Epithelial cell of proximal tubule (primary cell): ENCODE data around the gene RGPD4. TPM values are rescaled to one million over a fixed set of nuclear protein-coding genes. Genes with fewer than 3 reads are reported as not detected.

Source experiments
- DNase-seq: peaks from one replicate; pipeline ENCODE4 v3.0.0-alpha.2; 2011; ENCODE audit warnings: low read depth
- H3K4me3 ChIP-seq: 2 replicates; pipeline ENCODE4 v1.5.1; 2011; ENCODE audit warnings: low read depth, mild to moderate bottlenecking, low read length
- total RNA-seq: library from RNA; depleted of rRNA; stranded (reverse); fragments of >200 nt; gene quantifications from 2 replicates; pipeline ENCODE4 v1.2.3, GENCODE V29; 2015
- TF ChIP-seq, protein P1 (sequence below): conservative IDR thresholded peaks from 2 replicates; pipeline ENCODE4 v1.5.1; 2012; ENCODE audit warnings: low read depth, mild to moderate bottlenecking, low read length

Gene RGPD4
- total RNA-seq, 1 donor from 2014 or later: not detected

DNA sequence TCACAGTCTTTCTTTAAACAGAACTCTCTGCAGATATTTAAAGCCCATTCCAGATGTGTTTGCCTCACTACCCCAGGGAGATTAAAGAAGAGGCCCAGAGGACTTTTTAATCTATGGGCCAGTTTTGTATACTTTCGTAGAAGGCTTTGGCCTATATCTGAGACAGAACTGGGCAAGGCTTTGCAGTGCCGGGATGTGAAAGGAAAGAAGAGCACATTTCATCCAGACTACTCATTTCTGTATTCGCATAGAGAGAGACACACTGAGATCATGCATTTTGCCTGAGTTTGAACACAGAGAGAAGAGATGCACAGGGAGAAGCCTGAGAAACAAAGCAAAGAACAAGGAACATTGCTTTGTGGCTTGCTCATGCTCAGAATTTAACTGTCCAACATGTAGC lies 104.7 kb downstream of the RGPD4 start:
- TF ChIP-seq, protein P1, sequence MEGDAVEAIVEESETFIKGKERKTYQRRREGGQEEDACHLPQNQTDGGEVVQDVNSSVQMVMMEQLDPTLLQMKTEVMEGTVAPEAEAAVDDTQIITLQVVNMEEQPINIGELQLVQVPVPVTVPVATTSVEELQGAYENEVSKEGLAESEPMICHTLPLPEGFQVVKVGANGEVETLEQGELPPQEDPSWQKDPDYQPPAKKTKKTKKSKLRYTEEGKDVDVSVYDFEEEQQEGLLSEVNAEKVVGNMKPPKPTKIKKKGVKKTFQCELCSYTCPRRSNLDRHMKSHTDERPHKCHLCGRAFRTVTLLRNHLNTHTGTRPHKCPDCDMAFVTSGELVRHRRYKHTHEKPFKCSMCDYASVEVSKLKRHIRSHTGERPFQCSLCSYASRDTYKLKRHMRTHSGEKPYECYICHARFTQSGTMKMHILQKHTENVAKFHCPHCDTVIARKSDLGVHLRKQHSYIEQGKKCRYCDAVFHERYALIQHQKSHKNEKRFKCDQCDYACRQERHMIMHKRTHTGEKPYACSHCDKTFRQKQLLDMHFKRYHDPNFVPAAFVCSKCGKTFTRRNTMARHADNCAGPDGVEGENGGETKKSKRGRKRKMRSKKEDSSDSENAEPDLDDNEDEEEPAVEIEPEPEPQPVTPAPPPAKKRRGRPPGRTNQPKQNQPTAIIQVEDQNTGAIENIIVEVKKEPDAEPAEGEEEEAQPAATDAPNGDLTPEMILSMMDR: no peak
- no peak overlapping the region for H3K4me3 ChIP-seq
- DNase-seq: no peak

DNA sequence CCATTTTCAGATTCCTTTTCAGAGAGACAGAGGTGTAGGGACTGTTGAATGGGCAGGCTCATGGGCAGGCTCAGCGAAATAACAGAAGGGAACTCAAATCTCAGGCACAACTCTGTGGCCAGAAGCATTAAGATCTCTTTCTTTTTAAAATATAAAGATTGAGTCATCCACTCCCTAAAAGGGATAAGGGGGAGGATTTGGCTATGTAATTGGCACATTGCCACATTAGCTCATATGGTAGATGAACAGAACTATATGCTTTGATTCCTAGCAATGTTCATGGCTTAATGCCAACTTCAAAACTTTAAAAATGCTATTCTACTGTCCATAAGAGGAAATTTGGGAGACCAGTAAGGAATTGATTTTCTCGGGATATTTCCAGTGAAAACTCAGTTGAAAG lies 105.8 kb downstream of the RGPD4 start:
- H3K4me3 ChIP-seq: no peak overlapping the region
- no peak for DNase-seq
- TF ChIP-seq, protein P1: no peak

DNA sequence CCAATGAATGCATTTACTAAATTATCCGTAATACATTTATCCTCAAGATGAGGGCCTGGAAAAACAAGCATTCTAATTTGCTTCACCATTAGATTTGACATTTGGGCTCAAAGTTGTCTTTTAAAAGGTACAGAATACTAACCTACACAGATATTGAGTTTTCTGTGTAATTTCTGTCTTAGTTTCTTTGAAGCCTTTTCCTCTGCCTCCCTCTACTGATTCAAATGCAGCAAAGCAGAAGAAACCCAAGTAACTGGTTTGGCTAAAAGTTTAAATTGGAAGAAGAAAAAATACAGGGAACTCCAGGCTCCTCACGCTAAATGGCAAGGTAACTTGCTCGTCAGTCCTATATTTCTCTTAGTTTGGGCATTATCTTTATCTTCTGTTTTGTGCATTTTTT lies 106.3 kb downstream of the RGPD4 start:
- TF ChIP-seq, protein P1: peak; percentile 61
- no peak for DNase-seq

DNA sequence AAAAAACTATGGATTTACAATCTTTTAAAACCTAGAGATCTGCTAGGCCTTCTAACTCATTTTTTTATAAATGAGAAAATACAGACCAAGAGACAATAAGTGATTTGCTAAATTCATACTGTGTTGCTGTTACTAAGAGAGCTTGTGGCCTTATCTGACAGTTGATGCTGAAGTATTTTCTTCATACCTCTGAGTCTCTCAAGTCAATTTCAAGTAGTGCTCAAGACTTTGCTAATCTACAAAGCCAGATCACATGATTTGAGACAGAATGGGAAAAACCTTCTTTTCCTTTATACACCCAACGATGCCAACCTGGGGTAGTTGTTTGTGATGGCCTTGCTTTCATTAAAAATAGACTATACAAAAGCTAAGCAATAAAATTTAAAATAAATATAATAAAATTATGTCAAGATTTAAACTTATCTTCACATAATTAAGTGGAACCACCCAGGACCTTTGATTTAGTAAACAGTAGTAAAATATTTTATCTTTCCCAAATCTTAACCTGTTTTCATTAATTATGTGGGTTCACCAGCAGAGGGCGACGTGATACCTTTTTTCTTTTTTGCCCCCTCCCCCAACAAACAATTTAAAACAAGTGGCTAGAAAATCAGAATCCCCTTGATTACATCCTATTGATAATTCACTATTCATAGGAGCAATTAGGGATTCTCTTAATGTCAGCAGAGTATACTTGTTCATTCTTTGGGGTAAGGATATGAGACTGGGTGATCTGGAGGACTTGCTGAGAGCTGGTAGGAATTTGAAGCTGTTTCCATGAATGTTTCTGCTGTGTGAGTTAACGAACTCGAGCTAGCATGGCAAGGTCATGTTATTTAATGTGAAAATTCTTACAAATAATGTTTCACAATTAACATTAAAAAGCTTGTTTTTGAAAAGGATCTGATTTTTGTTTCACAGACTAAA lies 110.0 kb downstream of the RGPD4 start:
- TF ChIP-seq, protein P1: peak; percentile 64
- no peak overlapping the region for H3K4me3 ChIP-seq
- no peak for DNase-seq

More for the DNA sequence above, 106.3 kb downstream of the RGPD4 start:
- H3K4me3 ChIP-seq: no peak overlapping the region

Other genes with a start within 250 kb of the RGPD4 start
- not detected in 2 replicates for gene SLC5A7, start 159.6 kb downstream of the RGPD4 start, total RNA-seq